ENCODE measurements around the gene ENPP6.

The ENPP6 gene

DNA sequence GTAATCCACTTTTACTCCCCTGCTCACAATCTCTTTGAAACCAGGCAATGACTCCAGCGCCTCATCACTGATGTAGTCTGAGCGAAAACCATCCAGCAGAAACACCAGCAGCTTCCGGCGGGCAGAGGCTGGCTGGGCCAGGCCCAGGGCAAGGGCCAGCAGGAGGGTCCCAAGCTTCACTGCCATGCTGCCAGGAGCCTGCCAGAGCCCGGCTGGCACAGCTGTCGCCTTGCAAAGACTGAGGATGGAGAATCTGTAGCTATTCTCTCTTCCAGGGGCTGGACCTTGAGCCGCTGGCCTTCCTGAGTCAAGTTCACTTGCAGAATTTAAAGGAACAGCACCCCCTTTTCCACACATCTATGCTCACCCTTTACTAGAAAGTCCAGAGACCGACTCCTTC is at the start of gene ENPP6:
Gene ENPP6 (minus strand): TSS at position 240 of the 400 bp plus-strand sequence. CDS start 54 bp downstream, at position 186.
- Histone ChIP-seq H3K27me3 (ENCODE audit: insufficient read depth, low read length, poor library complexity, severe bottlenecking) (no peaks in the 10 kb centered on the region), H4K20me1 (ENCODE audit: insufficient read depth, low read length, poor library complexity, severe bottlenecking) (no peaks in the 10 kb centered on the region), H3F3A (ENCODE audit: low read depth) (no peaks in the 10 kb centered on the region), H2AFZ (ENCODE audit: low read length) (no peak within 1 kb of the TSS), H3K4me1 (ENCODE audit: insufficient read depth, low read length, poor library complexity, severe bottlenecking) (no peaks in the 10 kb centered on the region), H3K36me3 (ENCODE audit: insufficient read depth, low read length) (no peaks in the 10 kb centered on the region), H3K9me3 (ENCODE audit: insufficient read depth, low read depth, low read length) (no peaks in the 10 kb centered on the region), H3K9ac (ENCODE audit: low read depth, low read length, poor library complexity, severe bottlenecking) (no peak within 1 kb of the TSS), H3K79me2 (ENCODE audit: insufficient read depth, low read length) (no peaks in the 10 kb centered on the region), H3K9me2 (replicated peaks; ENCODE audit: low read depth, low read length) (no peaks in the 10 kb centered on the region), H3K4me3 (ENCODE audit: low read length, poor library complexity, severe bottlenecking) (no peak within 1 kb of the TSS), H3K4me2 (ENCODE audit: low read depth, low read length, poor library complexity, severe bottlenecking) (no peak within 1 kb of the TSS)
- no peak for TF ChIP-seq EZH2phosphoT487 (IDR thresholded peaks at IDR 0.05; ENCODE audit: borderline replicate concordance)
- TF ChIP-seq, protein P1, sequence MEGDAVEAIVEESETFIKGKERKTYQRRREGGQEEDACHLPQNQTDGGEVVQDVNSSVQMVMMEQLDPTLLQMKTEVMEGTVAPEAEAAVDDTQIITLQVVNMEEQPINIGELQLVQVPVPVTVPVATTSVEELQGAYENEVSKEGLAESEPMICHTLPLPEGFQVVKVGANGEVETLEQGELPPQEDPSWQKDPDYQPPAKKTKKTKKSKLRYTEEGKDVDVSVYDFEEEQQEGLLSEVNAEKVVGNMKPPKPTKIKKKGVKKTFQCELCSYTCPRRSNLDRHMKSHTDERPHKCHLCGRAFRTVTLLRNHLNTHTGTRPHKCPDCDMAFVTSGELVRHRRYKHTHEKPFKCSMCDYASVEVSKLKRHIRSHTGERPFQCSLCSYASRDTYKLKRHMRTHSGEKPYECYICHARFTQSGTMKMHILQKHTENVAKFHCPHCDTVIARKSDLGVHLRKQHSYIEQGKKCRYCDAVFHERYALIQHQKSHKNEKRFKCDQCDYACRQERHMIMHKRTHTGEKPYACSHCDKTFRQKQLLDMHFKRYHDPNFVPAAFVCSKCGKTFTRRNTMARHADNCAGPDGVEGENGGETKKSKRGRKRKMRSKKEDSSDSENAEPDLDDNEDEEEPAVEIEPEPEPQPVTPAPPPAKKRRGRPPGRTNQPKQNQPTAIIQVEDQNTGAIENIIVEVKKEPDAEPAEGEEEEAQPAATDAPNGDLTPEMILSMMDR (conservative IDR thresholded peaks at IDR 0.05; ENCODE audit: low read length): no peak

- Histone ChIP-seq H3K36me3 (ENCODE audit: insufficient read depth, low read length) (no peaks in the 10 kb centered on the region), H3K79me2 (ENCODE audit: insufficient read depth, low read length) (no peaks in the 10 kb centered on the region), H3K9me2 (replicated peaks; ENCODE audit: low read depth, low read length) (no peaks in the 10 kb centered on the region), H3K4me2 (ENCODE audit: low read depth, low read length, poor library complexity, severe bottlenecking) (peak overlapping the region; percentile 95), H3F3A (ENCODE audit: low read depth) (no peaks in the 10 kb centered on the region), H2AFZ (ENCODE audit: low read length) (peak overlapping the region; percentile 97), H3K9ac (ENCODE audit: low read depth, low read length, poor library complexity, severe bottlenecking) (peak overlapping the region; percentile 76), H3K4me1 (ENCODE audit: insufficient read depth, low read length, poor library complexity, severe bottlenecking) (peaks cover 27% of the 10 kb centered on the region), H4K20me1 (ENCODE audit: insufficient read depth, low read length, poor library complexity, severe bottlenecking) (no peaks in the 10 kb centered on the region), H3K27me3 (ENCODE audit: insufficient read depth, low read length, poor library complexity, severe bottlenecking) (no peaks in the 10 kb centered on the region), H3K9me3 (ENCODE audit: insufficient read depth, low read depth, low read length) (no peaks in the 10 kb centered on the region), H3K4me3 (ENCODE audit: low read length, poor library complexity, severe bottlenecking) (peak overlapping the region; percentile 85)
- TF ChIP-seq, protein P1 (conservative IDR thresholded peaks at IDR 0.05; ENCODE audit: low read length): no peak
- no peak for TF ChIP-seq EZH2phosphoT487 (IDR thresholded peaks at IDR 0.05; ENCODE audit: borderline replicate concordance)
Observed at GRCh38 chr4:184267206-184267608, 49.5 kb upstream of the ENPP6 start.

DNA sequence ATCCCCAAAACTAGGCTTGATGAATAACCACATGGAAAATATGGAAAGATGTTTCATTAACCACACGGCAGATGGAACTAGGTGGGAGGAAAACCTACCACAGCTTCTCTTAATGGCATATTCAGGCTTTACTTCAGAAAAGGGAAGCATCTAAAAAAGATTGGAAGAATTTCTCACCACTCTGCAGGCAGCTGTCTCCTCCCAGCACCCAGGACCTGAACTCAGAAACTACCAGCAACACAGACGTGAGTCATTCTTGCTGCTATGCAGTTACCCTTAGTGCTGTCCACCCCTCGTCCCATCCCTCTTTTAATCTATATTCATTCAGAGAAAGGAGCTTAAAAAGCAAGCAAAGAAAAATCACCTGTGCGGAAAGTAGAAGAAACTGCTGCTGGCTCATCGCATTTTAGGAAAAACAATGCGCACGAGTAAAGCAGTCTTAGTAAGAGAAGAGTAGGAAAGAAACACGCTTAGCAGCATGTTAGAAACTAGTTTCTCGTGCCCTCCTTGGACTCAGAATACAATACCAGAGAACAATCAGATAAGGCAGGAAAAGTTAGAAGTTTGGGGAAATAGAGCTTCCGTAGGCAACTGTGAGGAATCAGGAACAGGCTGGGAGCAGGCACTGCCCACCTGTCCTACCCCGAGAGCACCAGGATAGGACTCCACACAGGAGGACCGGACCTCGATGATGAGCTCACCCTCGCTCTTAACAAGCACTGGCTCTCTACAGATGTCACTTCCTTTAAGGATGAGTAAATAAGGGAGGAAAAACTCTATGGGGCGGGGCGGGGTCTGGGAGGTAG is 48.1 kb upstream of the ENPP6 start:
- H3K27me3 ChIP-seq (ENCODE audit: insufficient read depth, low read length, poor library complexity, severe bottlenecking): no peaks in the 10 kb centered on the region
- H4K20me1 ChIP-seq (ENCODE audit: insufficient read depth, low read length, poor library complexity, severe bottlenecking): no peaks in the 10 kb centered on the region
- peaks cover 27% of the 10 kb centered on the region for H3K4me1 ChIP-seq (ENCODE audit: insufficient read depth, low read length, poor library complexity, severe bottlenecking)
- peak overlapping the region; percentile 9 for H3K4me2 ChIP-seq (ENCODE audit: low read depth, low read length, poor library complexity, severe bottlenecking)
- H3K9me2 ChIP-seq (replicated peaks; ENCODE audit: low read depth, low read length): no peaks in the 10 kb centered on the region
- H3K4me3 ChIP-seq (ENCODE audit: low read length, poor library complexity, severe bottlenecking): no peak overlapping the region
- peak overlapping the region; percentile 71 for H2AFZ ChIP-seq (ENCODE audit: low read length)
- no peak for TF ChIP-seq EZH2phosphoT487 (IDR thresholded peaks at IDR 0.05; ENCODE audit: borderline replicate concordance)
- TF ChIP-seq, protein P1 (conservative IDR thresholded peaks at IDR 0.05; ENCODE audit: low read length): no peak
- no peaks in the 10 kb centered on the region for H3K9me3 ChIP-seq (ENCODE audit: insufficient read depth, low read depth, low read length)
- no peaks in the 10 kb centered on the region for H3F3A ChIP-seq (ENCODE audit: low read depth)
- no peaks in the 10 kb centered on the region for H3K36me3 ChIP-seq (ENCODE audit: insufficient read depth, low read length)
- no peaks in the 10 kb centered on the region for H3K79me2 ChIP-seq (ENCODE audit: insufficient read depth, low read length)
- H3K9ac ChIP-seq (ENCODE audit: low read depth, low read length, poor library complexity, severe bottlenecking): no peak overlapping the region
